ENCODE measurements around the gene AIRE.

GRCh38 chr21:44261675-44262295 lies 23.9 kb upstream of the AIRE start, which contains the start of gene DNMT3L:
- TF ChIP-seq CTCF (IDR thresholded peaks at IDR 0.05 in 4 of 5, conservative IDR thresholded peaks at IDR 0.05 in 1 of 5): no peak
- TF ChIP-seq POLR2A (IDR thresholded peaks at IDR 0.05): no peak

All from gastrocnemius medialis (tissue), 4 donors.